NCI-H226 (cell line): Measurements from ENCODE around the gene KIF18A.
"Not testable (repeated sequence)": the region's sequence is repeated elsewhere in the genome, so short reads cannot be mapped to it uniquely, and the experiment has no call there.

Experiments used
- DNase-seq: peaks from one replicate; pipeline ENCODE4 v3.0.0-alpha.2; 2015

KIF18A gene

DNA sequence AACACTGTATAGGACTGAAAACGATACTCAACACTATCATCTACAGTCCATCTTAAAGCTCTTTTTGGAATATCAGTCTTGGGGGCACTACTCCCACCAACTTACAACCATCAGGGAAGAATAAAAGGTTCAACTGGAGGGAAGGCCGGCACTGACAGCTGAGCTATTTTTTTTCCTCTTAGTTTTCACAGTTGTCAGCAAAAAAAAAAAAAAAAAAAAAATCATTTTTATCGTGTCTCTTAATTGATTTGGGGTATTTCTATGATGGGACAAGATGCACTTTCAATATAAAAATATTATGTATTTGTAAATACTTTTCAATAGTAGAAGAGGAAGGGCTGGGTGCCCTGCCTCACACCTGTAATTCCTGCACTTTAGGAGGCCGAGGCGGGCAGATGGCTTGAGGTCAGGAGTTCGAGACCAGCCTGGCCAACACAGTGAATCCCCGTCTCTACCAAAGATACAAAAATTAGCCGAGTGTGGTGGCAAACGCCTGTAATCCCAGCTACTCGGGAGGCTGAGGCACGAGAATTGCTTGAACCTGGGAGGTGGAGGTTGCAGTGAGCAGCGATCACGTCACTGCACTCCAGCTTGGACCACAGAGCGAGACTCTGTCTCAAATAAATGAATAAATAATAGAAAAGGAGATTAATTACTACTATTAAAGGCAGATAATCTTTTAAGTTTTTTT lies 1.5 kb downstream of the KIF18A start:
- DNase-seq = no peak

DNA sequence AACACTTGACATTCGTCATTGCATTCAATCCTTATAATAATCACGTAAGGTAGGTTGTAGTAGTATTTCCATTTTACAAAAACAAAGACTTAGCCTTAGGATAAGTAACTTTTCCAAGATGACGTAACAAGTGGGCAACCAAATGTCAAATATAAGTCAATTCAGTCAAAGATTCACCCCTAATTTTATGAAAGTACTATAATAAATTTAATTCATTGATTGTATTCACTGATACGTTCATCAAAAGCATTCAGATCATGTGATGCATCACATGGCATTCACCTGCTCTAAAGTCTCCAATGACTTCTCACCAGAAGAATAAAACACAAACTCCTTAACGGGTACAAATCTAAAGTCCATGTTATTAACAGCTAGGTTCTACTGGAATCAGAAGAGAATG lies 2.1 kb downstream of the KIF18A start:
- no peak for DNase-seq

DNA sequence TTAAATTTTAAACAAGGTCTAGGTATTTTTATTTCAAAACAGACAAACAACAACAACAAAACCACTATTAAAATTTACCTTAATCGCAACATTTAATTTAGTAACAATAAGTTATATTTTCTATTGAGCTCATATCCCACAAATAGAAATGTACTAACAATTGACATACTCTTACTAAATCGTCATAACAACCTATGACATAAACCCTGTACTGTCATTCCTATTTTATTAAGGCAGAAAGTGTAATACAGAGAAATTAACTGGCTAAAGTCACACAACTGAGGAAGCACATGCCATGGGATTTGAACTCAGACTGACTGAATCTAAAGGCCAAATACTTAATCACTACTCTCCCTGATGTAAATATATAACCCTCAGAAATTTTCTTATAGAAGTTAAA lies 3.0 kb downstream of the KIF18A start:
- DNase-seq = no peak

DNA sequence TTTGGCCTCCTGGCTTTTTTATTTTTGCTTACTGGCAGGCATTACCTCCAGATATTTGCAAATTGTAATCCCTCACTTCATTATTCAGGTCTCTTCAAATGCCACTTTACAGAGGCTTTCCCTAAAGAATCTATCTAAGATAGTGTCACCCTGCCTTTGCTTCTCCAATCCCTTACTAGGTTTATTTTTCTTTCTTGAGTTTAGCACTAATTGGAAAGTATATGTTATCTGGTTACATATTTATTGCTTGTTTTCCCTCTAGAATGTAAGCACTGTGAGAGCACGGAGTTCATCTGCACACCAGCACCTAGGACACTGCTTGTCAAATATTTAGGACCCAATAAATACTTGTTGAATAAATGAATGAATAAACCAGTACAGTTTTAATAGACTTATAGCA lies 3.5 kb downstream of the KIF18A start:
- DNase-seq = no peak

DNA sequence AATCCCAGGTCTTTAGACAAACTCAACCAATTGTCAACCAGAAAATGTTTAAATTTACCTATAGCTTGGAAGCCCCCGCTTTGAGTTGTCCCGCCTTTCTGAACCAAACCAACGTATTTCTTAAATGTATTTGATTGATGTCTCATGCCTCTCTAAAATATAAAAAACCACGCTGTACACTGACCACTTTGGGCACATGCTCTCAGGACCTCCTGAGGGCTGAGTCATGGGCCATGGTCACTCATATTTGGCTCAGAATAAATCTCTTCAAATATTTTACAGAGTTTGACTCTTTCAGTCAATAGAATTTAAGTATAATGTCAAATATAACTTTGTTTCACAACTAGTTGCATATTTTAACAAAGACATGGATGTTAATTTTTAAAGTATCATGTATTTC lies 5.7 kb downstream of the KIF18A start:
- DNase-seq = not testable (repeated sequence)

DNA sequence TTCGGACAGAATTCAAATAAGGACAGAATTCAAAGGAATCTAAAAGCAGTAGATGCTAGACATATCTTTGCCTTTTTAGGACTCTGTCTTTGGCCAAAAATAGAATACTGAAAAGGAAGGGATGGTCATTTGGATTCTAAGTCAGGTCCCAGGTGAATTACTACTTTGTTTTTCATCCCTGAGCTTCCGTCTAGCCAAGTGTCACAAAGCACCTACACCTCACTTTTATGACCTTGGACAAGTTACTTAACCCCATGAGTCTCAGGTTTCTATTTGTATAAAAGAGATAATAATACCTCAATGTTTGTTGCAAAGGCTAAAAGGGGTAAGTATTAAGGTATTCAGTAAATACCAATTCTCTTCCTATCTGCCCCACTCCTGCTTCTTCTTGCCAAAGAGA lies 7.3 kb downstream of the KIF18A start:
- DNase-seq = no peak

DNA sequence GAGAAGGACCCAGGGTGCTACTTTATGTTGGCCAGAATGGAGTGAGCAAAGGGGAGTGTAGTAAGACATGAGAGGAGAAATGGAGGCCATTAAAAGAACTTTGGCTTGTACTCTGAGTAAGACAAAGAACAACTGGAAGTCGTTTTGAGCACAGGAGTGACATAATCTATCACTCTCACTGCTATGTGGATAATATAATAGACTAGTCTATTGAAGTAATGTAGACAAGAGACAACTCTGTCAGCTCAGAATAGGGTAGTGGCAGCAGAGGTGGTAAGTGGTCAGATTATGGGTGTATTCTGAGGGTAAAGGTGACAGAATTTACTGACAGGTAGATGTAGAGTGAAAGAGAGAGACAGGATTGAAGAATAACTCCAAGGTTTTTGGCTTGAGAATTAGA lies 8.2 kb downstream of the KIF18A start:
- DNase-seq = no peak

DNA sequence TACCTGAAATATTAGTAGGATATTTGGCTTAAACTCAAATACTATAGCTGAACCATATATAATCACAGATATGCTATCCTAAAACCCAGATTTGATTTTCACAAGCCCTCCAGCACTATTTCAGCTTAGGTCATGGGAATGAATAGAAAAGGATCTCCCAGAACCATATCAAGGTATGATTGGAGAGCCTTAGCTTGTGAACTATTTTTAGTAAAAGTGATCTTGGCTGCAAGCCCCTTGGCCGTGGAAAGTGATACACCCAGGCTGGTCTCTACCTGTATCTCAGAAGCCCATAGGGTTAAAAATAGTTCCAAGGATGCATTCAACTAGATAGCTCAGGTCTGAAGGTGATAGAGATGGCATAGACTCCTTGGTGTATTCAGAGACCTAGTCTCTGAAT lies 9.7 kb downstream of the KIF18A start:
- DNase-seq = no peak

DNA sequence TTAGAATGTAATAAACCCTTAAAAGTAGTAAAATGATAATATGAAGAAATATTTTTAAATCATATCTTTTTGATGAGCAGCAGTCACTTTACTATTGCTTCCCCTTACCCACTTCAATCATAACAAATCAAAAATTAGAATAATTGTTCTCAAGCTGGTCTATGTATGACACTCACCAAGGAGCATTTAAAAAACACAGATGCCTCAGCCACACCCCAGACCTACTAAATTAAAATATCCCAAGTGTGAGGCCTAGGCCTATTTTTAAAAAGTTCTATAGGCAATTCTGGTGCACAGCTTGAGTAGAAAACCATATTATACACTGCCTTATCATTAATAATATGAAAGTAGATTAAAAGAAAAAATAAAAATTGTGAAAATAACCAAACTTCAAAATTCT lies 15.2 kb downstream of the KIF18A start:
- no peak for DNase-seq

DNA sequence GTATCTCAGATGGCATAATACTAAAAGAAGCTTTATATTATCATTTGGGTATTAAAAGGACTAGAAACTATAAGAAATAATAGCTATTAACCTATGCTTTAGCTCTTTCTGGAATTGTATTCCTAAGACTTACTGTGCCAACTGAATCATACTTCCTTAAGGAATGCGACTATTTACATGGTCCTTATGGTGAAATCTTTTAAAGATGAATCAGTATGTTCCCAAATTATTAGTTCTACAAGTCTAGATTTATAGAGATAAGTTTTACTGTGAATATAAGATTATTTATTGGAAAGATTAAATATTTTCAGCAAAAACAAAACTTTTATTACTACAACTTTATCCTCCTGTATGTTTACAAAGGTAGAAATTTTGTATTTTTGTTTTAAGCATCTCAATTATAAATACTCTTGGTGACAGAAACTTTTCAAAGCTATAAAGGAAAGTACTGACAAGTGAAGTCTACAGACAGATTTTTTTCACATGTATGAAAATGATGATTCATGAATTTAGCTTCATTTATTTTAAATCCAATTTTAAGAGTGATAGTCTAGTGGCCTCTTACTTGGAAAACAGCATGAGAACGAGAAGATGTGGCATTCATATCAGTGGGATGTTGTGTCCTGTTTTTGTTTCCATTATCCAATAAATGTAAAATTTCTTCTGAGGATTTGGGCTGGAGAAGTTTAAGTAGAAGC lies 17.8 kb downstream of the KIF18A start:
- DNase-seq = peak; percentile 16

DNA sequence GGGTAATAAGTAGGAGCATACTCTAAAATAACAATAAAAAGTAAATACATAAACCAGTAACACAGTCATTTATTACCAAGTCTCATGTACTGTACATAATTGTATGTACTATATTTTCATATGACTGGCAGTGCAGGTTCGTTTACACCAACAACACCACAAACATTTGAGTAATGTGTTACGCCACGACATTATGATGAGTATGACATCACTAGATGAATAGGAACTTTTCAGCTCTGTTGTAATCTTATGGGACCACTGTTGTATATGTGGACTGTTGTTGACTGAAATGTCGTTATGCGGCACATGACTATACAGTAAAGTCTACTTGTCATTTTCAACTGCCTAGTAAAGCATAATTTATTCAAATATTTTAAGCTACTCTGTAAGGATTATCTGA lies 18.6 kb downstream of the KIF18A start:
- peak; percentile 6 for DNase-seq

DNA sequence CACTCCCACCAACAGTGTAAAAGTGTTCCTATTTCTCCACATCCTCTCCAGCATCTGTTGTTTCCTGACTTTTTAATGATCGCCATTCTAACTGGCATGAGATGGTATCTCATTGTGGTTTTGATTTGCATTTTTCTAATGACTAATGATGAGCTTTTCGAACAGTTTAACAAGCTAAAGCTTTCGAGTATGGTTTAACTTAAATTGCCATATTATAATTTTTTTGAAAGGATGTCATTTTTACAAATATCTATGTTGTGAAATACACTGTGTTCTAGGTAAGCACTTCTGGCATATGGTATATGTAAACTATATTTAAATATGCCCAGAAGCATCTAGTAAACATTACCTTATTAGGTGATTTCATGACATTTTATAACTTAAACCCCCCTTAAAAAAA lies 20.3 kb downstream of the KIF18A start:
- DNase-seq = not testable (repeated sequence)

DNA sequence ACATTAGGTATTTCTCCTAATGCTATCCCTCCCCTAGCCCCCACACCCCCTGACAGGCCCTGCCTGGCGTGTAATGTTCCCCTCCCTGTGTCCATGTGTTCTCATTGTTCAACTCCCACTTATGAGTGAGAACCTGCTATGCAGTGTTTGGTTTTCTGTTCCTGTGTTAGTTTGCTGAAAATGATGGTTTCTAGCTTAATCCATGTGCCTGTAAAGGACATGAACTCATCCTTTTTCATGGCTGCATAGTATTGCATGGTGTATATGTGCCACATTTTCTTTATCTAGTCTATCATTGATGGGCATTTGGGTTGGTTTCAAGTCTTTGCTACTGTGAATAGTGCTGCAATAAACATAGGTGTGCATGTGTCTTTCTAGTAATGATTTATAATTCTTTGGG lies 20.8 kb downstream of the KIF18A start:
- DNase-seq = not testable (repeated sequence)

DNA sequence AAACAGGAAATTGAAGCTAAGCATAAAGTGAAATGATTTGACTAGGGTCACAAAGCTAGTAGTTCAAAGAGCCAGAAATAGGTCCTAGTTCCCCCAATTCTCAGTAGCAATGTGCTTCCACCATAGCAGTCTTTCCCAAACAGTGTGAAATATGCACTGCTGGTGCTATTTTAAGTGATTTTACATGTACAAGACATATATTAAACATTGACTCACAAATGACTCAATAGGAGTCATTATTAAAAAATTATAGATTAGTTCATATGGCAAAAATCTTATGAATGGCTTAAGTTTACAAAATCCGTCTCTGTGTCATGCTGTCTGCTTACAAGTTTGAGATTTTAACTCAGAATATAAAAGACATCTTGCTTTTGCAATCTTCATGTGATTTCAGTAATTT lies 21.4 kb downstream of the KIF18A start:
- peak; percentile 16 for DNase-seq

DNA sequence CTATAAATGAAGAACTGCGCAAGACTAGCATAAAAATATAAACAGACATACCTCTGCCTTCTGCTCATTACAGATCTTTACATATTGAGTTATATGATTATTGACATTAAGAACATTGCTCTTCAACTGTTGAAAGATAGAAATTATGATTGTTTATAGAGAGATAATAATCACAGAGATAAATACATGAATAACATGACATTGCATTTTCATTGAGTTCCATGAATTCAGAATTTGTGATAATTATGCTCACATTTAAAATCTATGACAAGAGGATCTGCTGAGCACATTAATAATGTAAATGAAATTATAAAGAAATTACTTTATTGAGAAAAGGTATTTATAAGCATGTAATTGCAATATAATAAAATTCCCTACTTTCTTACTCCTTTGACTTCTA lies 24.8 kb downstream of the KIF18A start:
- DNase-seq = no peak

DNA sequence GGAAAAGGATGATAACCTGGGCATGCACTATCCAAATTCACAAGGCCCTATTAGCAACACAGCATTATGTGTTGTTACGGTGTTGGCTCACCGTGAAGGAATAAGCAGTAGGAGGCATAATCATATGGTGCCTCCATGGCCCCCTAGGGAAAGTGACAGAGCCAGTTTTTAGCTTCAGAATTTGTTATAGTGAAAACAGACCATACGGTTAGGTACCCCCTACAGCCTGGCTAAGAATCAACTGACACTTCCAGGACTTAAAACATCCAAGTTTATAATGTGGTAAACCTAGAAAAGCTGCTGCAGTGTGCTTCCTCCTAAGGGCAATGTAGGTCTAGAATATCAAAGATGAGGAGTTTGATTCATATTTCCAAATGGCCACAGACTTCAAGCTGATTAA lies 30.4 kb downstream of the KIF18A start:
- no peak for DNase-seq

DNA sequence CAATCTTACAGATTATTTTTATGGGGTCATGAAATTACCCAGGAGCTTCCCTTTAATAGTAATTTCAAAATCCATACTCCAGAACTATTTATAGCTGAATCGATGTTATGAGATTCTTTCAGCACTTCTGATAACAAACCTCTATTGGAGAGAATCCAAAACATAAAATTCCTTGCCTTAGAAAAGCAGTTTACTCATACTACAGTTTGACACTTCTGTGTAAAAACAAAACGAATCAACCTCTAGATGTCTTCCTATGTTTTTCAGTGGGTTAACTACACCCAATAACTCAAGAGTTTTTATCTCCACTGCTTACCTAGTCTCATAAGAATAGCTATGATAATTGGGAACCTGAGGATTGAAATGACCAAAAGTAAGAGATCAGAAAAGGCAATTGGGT lies 35.6 kb downstream of the KIF18A start:
- DNase-seq = peak; percentile 61

DNA sequence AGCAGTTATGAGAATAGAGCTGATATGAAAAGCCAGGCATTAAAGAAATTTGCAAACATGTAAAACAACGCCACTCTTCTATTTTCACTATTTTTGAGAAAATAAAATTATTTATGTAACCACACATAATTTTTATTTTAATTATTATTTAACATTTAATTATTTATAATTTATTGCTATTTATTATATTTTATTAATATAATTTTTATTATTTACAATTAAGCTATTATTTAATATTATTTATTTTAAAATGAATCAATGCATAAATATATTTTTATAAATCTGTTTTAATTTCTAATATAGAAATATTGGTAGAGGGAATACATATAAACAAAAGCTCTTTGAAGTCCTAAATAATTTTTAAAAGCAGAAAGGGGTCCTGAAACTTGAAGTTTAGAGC lies 36.7 kb downstream of the KIF18A start:
- DNase-seq = no peak

DNA sequence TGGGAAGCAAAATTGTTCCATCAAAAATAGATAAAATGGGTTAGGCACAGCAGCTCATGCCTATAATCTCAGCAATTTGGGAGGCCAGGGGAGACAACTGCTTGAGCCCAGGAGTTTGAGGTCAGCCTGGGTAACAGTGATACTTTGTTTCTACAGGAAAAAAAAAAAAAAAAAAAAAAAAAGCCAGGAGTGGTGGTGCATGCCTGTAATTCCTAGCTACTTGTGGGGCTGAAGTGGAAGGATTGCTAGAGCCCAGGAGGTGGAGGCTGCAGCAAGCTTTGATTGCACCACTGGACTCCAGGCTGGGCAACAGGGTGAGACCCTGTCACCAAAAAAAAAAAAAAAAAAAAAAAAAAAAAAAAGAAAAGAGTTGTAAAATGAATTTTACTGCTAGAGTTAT lies 49.6 kb downstream of the KIF18A start:
- DNase-seq = no peak

DNA sequence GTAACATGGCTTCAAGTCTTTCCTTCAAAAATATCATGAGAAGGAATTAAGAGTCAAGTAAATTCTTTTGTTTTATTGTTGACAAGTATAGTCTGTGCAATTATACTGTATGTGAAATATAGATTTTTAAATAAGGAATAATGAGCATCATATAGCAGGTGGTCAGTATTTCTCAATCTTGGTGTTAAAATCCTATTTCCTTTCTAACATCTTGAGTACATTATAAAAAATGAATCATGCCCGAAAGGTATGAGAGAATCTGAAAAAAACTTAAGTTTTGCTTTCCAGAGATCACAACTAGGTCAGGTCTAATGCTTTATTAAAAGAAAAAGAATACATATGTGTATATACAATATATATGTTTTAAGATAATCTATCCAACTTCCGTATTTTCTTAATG lies 53.1 kb downstream of the KIF18A start:
- no peak for DNase-seq

DNA sequence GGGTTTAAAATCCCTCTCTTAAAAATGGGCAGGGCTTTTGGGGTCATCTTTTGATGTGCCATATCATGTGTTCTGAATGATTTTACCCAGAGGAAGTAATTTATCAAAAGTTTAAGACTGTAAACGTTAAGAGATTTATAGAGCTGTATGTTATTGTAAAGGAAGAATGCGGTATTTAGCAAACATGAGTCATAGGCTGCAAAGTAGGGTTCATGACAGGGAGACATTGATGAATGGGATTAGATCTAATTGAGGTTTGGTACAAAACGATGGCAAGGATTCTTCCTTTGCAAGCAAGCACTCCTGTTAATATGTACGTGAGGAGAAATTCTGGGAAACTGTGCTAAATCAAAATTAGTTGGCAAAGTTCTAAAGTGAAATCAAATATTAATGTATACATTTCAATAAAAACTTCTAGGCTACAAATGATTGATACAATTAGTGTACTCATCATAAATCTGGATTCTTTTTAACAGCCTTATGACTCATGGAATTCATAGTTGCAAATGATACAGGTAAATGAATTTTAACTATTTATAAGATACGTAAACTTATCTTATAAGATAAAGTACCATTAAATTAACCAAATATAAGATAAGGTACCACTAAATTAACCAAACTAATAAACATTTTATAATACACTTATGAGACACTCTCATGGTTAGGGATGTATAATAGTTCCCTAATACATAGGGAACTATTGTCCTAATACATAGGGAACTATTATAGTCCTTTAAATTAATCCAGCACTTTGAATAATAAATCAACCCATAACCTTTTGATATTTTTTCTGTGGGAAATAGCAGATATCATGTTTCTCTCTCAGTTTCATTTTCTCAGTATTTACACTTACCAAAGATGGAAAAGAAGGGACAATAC lies 58.4 kb downstream of the KIF18A start:
- peak; percentile 82 for DNase-seq

DNA sequence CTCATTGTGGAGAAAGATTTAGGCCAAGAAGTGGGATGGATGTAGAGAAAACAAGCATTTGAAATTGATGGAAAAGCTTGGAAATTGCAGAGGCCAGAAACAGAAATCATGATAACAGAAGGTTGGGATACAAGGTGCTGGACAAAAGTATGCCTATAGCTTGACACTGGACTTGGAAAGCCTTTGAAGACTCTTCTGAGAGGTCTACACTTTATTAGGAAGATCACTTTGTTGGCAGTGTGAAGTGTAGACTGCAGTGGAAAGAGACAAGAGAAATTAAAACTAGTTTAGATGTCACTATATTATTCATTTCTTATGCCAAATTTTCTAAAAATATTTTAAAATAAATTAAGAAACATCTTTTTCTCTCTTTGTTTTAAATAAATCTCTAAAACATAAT lies 59.1 kb downstream of the KIF18A start:
- no peak for DNase-seq

DNA sequence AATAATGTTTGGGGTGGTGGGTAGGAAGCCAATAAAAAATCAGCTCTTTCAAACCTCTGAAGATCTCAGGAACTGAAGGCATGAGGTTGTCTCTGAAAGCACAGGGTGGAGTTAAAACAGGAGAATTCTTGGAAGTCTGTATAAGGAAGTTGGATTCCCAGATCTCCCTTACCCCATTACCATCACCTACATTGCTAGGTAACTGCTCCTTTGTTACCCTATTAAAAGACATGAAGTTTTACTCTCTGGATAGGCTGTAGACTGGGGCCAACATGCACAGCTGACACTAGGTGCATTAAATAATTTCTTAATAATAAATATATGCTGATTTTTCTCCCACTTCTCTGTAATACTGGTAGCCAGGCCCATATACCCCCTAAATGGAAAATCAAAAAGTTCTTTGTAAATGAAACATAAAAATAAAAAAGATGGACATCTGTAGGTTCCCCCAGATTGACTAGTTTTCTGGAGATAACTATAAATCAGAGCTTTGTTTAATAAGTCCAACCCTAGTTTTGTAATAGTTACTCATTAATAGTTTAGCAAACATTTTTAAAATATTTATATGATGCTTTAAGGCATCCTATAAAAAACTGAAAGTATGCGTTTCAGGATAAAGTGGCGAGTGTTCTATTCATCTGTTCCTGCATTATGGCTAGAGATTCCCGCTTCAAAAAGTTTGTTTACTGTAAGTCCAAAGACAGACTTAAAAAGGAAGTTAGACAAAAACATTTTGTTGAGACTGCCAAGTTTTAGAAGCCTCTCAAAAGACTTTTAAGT lies 63.8 kb downstream of the KIF18A start:
- no peak for DNase-seq
